ENCODE results near the gene PPM1B.

DNA sequence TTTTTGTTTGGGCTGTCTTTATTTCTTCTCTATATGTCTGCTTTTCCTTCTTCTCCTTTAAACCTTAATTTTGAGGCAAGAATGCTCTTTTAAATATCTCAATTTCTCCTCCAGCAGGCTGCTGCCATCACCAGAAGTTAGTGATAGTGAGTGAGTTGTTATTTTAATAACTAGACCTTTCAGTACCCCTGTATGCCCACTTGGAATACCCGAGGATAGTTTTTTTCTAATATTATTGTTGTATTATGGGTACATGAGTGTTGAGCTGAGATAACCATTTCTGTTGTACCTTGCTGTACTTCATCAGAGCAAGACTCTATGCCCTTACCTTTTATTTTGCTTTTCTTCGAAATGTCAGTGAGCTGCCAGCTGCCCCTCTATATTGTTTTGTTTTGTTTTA, 50.1 kb downstream of the PPM1B start:
- TF ChIP-seq CTCF (IDR thresholded peaks at IDR 0.05) (no peak), POLR2A (IDR thresholded peaks at IDR 0.05) (no peak)

Measured in thyroid gland (tissue), 4 donors.